ENCODE results near the gene BCR. TPM values are rescaled to one million over a fixed set of nuclear protein-coding genes. Genes with fewer than 3 reads are reported as not detected.

Gene BCR
- polyA plus RNA-seq, 1 donor from 2014 or later, result 57.5 TPM

DNA sequence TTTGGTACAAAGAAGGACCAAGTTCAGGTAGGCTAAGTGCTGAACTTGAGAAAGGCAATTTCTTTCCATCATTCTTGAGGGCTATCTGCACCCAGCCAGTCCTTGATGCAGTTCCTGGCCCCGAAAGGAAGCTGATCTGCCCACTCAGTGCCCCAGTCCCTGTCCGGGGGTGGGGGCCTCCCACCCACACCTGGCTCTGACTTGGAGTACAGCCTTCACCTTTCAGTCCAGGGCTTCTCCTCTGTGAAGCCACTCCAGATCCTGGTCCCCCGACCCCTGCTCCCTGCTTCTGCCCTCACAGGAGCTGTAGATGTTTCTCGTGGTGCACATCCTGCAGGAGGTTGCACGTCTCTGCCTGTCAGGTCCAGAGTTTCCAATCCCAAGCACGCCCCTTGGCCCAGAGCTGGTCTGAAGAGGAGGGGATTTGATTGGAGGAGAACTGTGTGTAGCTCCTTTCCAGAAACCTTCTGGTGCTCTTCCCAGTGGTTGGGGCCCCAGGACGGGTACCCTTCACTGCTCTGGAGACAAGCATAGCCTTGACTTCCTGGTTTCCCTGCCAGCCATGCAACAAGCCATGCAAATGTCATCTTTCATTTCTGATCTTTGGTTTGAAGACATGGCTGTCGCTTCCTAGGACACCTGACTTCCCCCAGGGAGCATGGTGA is 75.3 kb downstream of the BCR start:
- H3K9me3 ChIP-seq (ENCODE audit: low read length), result no peaks in the 10 kb centered on the region
- no peak for TF ChIP-seq TAF1 (IDR thresholded peaks at IDR 0.05; ENCODE audit: low read depth)
- TF ChIP-seq SMC3 (conservative IDR thresholded peaks at IDR 0.05; ENCODE audit: poor library complexity), result no peak
- no peak for TF ChIP-seq RAD21 (conservative IDR thresholded peaks at IDR 0.05)
- TF ChIP-seq MXI1 (conservative IDR thresholded peaks at IDR 0.05; ENCODE audit: poor library complexity, severe bottlenecking), result no peak
- no peak for TF ChIP-seq EZH2 (IDR thresholded peaks at IDR 0.05; ENCODE audit: borderline replicate concordance, insufficient read depth, low read length, poor library complexity, severe bottlenecking)
- no peak for TF ChIP-seq EP300 (conservative IDR thresholded peaks at IDR 0.05; ENCODE audit: poor library complexity, severe bottlenecking)
- TF ChIP-seq, protein P1, sequence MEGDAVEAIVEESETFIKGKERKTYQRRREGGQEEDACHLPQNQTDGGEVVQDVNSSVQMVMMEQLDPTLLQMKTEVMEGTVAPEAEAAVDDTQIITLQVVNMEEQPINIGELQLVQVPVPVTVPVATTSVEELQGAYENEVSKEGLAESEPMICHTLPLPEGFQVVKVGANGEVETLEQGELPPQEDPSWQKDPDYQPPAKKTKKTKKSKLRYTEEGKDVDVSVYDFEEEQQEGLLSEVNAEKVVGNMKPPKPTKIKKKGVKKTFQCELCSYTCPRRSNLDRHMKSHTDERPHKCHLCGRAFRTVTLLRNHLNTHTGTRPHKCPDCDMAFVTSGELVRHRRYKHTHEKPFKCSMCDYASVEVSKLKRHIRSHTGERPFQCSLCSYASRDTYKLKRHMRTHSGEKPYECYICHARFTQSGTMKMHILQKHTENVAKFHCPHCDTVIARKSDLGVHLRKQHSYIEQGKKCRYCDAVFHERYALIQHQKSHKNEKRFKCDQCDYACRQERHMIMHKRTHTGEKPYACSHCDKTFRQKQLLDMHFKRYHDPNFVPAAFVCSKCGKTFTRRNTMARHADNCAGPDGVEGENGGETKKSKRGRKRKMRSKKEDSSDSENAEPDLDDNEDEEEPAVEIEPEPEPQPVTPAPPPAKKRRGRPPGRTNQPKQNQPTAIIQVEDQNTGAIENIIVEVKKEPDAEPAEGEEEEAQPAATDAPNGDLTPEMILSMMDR (IDR thresholded peaks at IDR 0.05; ENCODE audit: poor library complexity, severe bottlenecking), result no peak
- TF ChIP-seq POLR2AphosphoS5 (IDR thresholded peaks at IDR 0.05), result no peak
- TF ChIP-seq REST (IDR thresholded peaks at IDR 0.05; ENCODE audit: borderline replicate concordance), result no peak
- H3K27ac ChIP-seq (ENCODE audit: low read length), result no peak overlapping the region
- no peaks in the 10 kb centered on the region for H3F3A ChIP-seq (ENCODE audit: insufficient read depth, low read length, poor library complexity, severe bottlenecking)
- no peak overlapping the region for H3K9ac ChIP-seq (ENCODE audit: low read length)
- no peak overlapping the region for H3K4me3 ChIP-seq (ENCODE audit: low read length)
- no peak overlapping the region for H2AFZ ChIP-seq (ENCODE audit: low read depth, low read length)
- no peaks in the 10 kb centered on the region for H3K36me3 ChIP-seq (ENCODE audit: insufficient read depth, low read length)
- peaks cover 4% of the 10 kb centered on the region for H3K79me2 ChIP-seq (replicated peaks; ENCODE audit: insufficient read depth, low read length)
- H3K4me2 ChIP-seq (ENCODE audit: low read length), result no peak overlapping the region
- no peaks in the 10 kb centered on the region for H3K9me2 ChIP-seq (ENCODE audit: insufficient read depth, low read length)
- H3K27me3 ChIP-seq (ENCODE audit: insufficient read depth, low read depth, low read length), result no peaks in the 10 kb centered on the region
- H4K20me1 ChIP-seq (ENCODE audit: insufficient read depth), result no peaks in the 10 kb centered on the region

- Histone ChIP-seq H3K9me3 (ENCODE audit: low read length) (no peaks in the 10 kb centered on the region), H4K20me1 (ENCODE audit: insufficient read depth) (no peaks in the 10 kb centered on the region), H3K27me3 (ENCODE audit: insufficient read depth, low read depth, low read length) (no peaks in the 10 kb centered on the region), H3K9me2 (ENCODE audit: insufficient read depth, low read length) (no peaks in the 10 kb centered on the region), H3K4me3 (ENCODE audit: low read length) (no peak overlapping the region), H3F3A (ENCODE audit: insufficient read depth, low read length, poor library complexity, severe bottlenecking) (no peaks in the 10 kb centered on the region), H3K27ac (ENCODE audit: low read length) (no peak overlapping the region), H3K36me3 (ENCODE audit: insufficient read depth, low read length) (no peaks in the 10 kb centered on the region), H3K4me2 (ENCODE audit: low read length) (no peak overlapping the region), H3K9ac (ENCODE audit: low read length) (no peak overlapping the region), H2AFZ (ENCODE audit: low read depth, low read length) (no peak overlapping the region), H3K79me2 (replicated peaks; ENCODE audit: insufficient read depth, low read length) (peaks cover 4% of the 10 kb centered on the region)
- no peak for TF ChIP-seq TAF1 (IDR thresholded peaks at IDR 0.05; ENCODE audit: low read depth)
- no peak for TF ChIP-seq MXI1 (conservative IDR thresholded peaks at IDR 0.05; ENCODE audit: poor library complexity, severe bottlenecking)
- TF ChIP-seq EZH2 (IDR thresholded peaks at IDR 0.05; ENCODE audit: borderline replicate concordance, insufficient read depth, low read length, poor library complexity, severe bottlenecking), result no peak
- no peak for TF ChIP-seq SMC3 (conservative IDR thresholded peaks at IDR 0.05; ENCODE audit: poor library complexity)
- TF ChIP-seq RAD21 (conservative IDR thresholded peaks at IDR 0.05), result no peak
- no peak for TF ChIP-seq POLR2AphosphoS5 (IDR thresholded peaks at IDR 0.05)
- no peak for TF ChIP-seq EP300 (conservative IDR thresholded peaks at IDR 0.05; ENCODE audit: poor library complexity, severe bottlenecking)
- TF ChIP-seq, protein P1 (IDR thresholded peaks at IDR 0.05; ENCODE audit: poor library complexity, severe bottlenecking), result no peak
- no peak for TF ChIP-seq REST (IDR thresholded peaks at IDR 0.05; ENCODE audit: borderline replicate concordance)
Observed at GRCh38 chr22:23256171-23256932, 76.0 kb downstream of the BCR start.
